C4-2B (cell line): Measurements from ENCODE around the gene ANKRD9.

Experiments used
- H3K27ac ChIP-seq: fragments of 450-650 bp; 2 replicates; pipeline ENCODE4 v1.5.1; 2017
- ZFX ChIP-seq: fragments of 450-650 bp; IDR thresholded peaks from 2 replicates; pipeline ENCODE4 v1.6.1; 2017
- TF ChIP-seq, protein P1 (sequence below): fragments of 450-650 bp; conservative IDR thresholded peaks from 2 replicates; pipeline ENCODE4 v1.5.1; 2017; ENCODE audit warnings: mild to moderate bottlenecking

The ANKRD9 gene

DNA sequence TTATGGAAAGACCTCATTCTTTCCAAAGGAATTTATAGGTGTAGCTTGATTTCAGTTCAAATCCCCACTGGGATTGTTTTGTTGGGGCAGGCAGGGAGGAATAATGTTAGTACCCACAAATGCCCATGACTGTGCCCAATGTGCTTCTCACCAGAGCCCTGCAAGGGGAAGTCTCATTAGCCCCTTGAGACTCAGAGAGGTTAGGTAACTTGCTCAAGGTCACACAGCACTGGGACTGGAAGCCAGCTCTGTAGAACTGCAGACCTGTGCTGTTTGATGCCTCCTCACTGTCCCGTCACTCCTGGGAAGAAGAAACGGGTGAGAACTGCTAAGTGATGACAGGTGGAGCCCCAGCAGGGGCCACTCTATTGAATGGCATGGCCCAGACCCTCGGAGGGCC is 8.9 kb downstream of the ANKRD9 start:
- no peak overlapping the region for H3K27ac ChIP-seq
- TF ChIP-seq, protein P1, sequence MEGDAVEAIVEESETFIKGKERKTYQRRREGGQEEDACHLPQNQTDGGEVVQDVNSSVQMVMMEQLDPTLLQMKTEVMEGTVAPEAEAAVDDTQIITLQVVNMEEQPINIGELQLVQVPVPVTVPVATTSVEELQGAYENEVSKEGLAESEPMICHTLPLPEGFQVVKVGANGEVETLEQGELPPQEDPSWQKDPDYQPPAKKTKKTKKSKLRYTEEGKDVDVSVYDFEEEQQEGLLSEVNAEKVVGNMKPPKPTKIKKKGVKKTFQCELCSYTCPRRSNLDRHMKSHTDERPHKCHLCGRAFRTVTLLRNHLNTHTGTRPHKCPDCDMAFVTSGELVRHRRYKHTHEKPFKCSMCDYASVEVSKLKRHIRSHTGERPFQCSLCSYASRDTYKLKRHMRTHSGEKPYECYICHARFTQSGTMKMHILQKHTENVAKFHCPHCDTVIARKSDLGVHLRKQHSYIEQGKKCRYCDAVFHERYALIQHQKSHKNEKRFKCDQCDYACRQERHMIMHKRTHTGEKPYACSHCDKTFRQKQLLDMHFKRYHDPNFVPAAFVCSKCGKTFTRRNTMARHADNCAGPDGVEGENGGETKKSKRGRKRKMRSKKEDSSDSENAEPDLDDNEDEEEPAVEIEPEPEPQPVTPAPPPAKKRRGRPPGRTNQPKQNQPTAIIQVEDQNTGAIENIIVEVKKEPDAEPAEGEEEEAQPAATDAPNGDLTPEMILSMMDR = no peak
- TF ChIP-seq ZFX = no peak

DNA sequence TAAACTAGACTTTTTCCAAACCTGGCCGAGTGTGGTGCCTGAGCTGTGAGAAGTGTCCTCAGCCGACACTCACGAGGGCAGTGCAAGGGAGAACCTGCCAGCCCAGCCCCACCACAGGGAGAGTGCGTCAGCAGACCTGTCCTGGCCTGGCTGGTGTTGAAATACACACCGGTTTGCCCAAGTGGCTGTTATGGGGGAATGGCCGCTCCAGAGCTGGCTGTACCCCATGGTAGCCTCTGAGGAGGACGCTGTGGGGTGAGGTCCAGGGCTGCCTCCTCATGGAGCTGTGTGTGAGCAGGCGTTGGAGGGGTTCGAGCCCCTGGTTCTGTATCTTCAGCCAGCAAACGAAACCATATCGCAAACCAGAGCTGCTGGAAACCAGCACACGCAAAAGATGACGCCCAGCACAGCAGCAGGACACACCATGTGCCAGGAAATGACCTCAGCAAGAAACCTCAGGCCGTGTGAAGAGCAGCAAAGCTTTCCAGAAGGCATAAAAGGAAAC is 9.4 kb downstream of the ANKRD9 start:
- TF ChIP-seq, protein P1 = no peak
- no peak for TF ChIP-seq ZFX
- H3K27ac ChIP-seq = no peak overlapping the region

DNA sequence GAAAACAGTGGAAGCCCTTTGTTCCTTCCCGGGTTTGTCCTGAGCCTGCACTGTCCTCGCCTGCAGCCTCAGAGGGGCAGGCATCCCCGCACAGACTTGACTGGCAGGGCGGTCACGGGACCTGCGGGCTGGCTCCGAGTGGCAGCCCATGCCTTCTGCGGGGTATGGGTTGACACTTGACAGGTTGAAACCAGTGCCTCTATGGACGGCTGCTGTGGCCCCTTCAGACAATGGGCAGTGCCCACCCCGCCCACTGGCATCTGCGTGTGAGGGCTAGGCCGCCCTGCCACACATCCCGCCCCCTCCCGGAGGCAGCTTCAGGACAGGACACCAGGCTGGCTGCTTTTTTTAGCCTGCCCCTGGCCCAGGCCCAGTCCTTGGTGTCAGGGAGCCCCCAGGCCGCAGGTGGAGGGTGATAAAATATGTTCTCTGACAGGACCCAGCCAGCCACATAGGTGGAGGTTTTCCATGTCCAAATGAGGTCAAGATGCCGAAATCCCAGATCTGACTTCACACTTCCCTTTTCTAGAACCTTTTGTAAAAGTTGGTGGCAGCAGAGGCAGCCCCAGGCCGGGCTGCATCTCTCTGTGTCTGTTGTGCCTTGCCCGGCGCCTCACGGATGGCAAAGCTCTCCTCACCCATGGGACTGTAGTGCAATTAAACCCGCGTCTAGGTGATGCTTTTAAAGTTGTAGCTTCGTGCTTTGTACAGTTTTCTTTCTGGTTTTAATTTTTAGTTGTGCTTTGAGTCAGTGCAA is 10.0 kb downstream of the ANKRD9 start:
- TF ChIP-seq, protein P1 = no peak
- TF ChIP-seq ZFX = no peak
- H3K27ac ChIP-seq = no peak overlapping the region

DNA sequence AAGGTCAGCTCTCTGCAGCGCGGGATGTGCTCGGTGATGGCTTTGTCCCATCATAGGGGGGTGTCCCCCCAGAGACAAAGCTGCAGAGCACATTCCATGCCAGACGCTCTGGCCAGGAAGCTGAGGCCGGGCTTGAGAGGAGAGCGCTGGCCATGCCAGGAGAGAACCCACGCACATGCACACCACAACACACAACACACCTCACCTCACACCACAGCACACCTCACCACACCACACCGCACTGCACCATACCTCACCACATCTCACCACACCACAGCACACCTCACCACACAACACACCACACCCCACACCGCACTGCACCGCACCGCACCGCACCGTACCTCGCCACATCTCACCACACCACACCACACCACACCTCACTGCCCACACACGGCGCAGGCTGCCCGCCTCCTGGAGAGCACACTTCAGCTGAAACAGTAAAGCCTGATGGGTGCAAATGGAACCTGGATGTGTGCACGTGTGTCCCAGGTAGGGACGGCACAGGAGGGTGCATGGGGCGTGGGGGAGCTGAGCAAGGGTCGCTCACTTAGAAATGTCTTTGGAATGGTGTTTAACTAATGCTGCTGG is 10.8 kb downstream of the ANKRD9 start:
- TF ChIP-seq, protein P1 = no peak
- TF ChIP-seq ZFX = no peak
- H3K27ac ChIP-seq = no peak overlapping the region

DNA sequence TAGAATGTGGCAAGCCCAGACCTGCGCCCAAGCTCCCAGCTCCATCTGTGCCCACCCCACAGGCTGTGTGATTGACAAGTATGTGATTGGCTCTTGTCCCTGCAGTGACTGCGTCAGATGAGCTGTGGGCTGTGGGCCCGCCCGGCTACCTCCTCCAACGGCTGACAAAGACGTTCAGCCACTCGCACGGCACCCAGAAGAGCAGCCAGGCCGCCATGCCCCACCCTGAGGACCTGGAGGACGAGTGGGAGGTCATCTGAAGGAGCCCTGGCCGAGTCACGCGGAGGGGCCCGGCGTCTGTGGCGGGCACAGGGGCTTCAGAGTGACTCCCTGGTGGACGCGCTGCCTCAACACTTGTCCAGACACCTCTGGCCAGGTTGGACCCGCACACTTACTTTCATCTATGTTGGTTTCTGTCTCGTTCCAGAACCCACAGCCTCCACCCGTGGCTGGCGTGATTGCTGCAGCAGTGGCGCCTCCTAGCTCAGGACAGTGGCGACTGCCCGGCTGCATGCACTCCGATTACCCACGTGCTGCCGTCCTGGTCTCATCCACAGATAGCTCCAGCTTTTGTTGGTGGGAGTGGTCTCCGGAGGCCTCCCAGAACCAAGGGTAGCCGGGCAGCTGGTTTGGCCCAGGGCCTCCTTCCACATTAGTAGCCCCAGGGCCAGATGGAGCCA is 11.4 kb downstream of the ANKRD9 start:
- no peak for TF ChIP-seq ZFX
- TF ChIP-seq, protein P1 = no peak; the same call in 1 of the 2 replicates

DNA sequence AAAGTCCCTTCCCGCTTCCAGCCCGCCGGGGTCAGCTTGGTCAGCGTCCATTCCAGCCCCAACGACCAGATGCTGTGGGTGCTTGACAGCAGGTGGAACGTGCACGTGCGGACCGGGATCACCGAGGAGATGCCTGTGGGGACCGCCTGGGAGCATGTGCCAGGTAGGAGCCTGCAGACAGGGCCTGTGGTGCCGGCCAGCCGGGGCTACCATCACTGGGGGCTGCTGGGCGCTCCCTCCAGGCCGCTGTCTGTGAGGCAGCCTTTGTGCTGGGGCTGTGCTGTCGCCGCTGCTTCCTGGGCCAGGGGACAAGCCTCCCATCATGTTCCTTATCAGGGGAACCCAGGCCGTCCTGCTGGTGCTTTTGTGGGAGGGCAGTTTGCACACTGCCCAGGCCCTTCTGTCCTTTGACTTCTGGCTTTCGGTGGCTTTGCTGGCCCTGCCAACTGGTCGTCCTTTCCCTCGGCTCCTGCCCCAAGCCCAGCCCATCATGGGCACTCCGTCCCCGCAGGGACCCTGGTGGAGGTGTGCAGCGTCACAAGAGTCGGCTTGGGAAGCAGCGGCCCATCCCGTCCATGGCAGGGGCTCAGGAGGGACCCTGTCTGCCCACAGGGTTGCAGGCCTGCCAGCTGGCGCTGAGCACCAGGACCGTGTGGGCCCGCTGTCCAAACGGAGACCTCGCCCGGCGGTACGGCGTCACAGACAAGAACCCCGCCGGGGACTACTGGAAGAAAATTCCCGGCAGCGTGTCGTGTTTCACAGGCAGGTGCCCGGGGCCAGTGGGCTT is 12.4 kb downstream of the ANKRD9 start:
- TF ChIP-seq, protein P1 = no peak
- TF ChIP-seq ZFX = no peak

More for the DNA sequence above, 11.4 kb downstream of the ANKRD9 start:
- H3K27ac ChIP-seq = no peak overlapping the region

More for the DNA sequence above, 12.4 kb downstream of the ANKRD9 start:
- no peak overlapping the region for H3K27ac ChIP-seq
